ENCODE results near the gene SDS.

Gene SDS

GRCh38 chr12:113398346-113399290, 5.1 kb downstream of the SDS start:
- no peak for DNase-seq

DNA sequence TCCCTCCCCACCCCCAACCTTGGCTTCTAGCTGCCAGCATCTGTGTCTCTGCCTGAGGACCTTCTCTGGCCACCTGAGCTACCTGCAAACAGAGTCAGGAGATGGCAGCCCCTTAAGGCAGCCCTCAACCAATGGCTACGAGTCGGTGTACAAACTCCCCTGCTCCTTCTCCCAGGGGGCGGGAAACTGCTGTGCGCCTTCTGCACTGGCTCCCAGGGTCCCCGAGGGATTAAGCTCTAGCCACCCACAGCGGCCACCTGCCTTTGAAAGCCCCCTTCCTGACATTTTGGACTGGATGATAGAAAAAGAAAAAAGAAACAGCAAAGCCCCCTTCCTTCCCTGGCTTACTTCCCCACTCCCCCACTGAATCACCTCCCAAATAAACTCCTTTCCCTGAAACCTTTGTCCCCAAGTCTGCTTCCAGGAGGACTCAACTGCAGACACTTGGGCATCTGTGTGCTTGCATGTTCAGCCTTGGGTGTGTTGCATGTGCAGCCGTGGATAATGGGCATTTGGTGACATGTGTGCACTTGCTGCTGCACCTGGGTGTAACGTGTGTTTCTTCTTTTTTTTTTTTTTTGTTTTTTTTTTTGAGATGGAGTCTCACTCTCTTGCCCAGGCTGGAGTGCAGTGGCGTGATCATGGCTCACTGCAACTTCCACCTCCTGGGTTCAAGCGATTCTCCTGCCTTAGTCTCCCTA, 6.0 kb downstream of the SDS start:
- no peak for DNase-seq

- DNase-seq = no peak
These were observed 6.7 kb downstream of the SDS start for GRCh38 chr12:113396828-113397496.

GRCh38 chr12:113396200-113396599, 7.5 kb downstream of the SDS start:
- no peak for DNase-seq

DNA sequence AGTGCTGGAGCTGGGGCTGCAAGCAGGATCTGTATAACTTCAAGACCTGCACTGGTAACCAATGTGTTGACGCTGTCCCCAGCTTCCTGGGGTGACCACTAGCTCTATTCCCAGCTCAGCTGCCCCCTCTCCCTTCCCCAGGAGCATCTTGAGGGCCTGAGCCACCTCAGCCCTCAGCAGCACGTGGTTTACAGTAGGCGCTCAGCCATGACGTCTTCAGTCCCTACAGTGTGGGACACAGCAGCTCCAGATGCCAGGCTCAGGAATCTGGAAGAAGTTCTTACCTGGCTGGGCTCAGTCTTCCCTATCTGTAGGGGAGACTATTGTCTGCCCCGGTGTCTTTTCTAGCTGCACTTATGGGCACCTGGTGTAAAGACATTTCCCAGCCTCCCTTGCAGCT, 8.6 kb downstream of the SDS start:
- no peak for DNase-seq

DNA sequence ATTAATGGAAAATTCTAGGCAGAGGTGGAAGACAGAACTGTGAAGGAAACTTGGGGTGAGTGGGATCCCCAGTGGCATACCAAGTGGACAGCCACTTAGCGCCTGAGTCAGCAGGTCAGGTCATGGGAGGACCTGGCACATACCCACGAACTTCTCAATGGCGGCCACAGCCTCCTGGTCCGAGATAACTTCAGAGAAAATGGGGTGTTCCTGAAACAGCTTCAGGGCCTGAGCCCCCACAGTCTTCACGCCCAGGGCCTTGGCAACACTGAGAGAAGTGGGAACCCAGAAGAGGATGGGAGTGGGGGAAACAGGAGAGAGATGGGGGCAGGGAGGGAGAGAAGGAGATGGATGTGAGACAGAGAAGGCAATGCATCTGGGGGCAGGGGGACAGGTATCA, 9.9 kb downstream of the SDS start:
- DNase-seq = no peak

- DNase-seq = no peak
These were observed 10.6 kb downstream of the SDS start for GRCh38 chr12:113392988-113393579.

DNA sequence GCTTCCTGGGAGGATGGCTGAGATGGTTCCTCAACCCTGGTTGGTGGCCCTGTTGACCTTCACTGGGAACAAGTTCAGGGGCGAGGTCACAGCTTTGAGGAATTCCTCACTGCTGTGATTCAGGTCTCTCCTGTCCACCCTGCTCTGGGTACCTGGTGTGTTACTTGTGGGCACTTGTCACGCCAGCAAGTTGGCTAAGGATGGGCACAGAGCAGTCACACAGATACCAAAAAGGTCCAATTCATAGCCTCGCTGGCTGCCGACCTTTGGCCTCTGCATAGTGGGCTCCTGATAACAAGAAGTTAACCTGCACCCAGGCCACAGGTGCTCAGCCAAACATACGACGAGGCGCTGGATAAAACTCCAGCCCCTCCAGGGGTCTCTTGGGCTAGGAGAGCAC, 11.2 kb downstream of the SDS start:
- DNase-seq = no peak

- DNase-seq = no peak
These were observed 11.9 kb downstream of the SDS start for GRCh38 chr12:113391650-113392337.

- DNase-seq = no peak
These were observed 12.5 kb downstream of the SDS start for GRCh38 chr12:113391145-113391544.

DNA sequence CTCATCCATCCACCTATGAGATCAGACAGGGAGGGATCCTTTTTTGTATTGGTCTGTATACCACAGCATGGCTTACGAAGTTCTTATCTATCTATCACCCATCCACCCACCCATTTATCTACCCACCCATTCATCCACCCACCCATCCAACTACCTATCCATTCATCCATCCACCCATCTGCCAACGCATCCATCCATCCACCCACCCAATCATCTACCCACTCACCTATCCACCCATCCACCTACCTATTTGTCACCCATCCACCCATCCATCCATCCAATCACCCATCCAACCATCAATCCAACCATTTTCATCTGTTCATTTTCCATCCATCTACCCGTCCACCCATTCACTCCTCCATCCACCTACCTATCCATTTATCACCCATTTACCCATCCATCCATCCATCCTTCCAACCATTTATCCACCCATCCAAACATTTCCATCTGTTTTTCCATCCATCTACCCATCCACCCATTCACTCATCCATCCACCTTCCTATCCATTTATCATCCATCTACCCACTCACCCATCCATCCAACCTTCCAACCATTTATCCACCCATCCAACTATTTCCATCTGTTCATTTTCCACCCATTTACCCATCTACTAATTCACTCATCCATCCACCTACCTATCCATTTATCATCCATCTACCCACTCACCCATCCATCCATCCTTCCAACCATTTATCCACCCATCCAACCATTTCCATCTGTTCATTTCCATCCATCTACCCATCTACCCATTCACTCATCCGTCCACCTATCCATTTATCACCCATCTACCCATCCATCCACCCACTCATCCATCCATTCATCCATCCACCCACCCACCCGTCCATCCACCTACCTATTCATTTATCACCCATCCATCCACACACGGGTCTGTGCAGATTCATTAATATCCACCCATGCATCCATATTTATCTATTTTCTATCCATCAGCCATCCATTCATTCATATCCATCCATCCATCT, 13.3 kb downstream of the SDS start:
- no peak for DNase-seq

DNA sequence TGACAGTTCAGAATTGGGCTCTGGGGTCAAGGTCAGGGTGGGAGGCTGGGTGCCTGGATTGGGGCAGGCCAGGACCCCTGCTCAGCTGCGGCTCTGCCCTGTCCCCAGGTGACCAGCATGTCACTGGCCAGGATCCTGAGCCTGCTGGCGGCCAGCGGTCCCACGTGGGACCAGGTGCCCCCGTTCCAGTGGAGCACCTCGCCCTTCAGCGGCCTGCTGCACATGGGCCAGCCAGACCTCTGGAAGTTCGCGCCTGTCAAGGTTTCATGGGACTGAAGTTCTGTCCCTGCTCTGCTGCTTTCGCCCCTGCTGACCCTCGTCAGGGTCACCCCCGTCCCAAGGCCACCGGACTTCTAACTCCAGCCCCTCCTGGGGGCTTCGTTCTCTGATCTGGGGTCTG, 15.3 kb downstream of the SDS start:
- DNase-seq = no peak

DNA sequence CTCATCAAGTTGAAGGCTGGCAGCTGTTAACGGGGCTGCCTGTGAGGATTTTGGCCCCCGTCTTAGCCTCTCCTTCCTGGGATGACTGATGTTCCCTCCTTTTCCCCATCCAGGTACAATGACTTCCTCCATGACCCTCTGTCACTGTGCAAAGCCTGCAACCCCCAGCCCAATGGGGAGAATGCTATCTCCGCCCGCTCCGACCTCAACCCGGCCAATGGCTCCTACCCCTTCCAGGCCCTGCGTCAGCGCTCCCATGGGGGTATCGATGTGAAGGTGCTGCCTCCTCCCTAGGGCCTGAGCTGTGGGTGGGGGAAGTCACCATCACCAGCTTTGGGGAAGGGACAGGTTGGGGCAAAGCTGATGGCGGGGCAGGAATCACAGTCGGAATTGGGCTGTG, 16.1 kb downstream of the SDS start:
- DNase-seq = no peak

GRCh38 chr12:113386866-113387566, 16.7 kb downstream of the SDS start:
- DNase-seq = no peak

DNA sequence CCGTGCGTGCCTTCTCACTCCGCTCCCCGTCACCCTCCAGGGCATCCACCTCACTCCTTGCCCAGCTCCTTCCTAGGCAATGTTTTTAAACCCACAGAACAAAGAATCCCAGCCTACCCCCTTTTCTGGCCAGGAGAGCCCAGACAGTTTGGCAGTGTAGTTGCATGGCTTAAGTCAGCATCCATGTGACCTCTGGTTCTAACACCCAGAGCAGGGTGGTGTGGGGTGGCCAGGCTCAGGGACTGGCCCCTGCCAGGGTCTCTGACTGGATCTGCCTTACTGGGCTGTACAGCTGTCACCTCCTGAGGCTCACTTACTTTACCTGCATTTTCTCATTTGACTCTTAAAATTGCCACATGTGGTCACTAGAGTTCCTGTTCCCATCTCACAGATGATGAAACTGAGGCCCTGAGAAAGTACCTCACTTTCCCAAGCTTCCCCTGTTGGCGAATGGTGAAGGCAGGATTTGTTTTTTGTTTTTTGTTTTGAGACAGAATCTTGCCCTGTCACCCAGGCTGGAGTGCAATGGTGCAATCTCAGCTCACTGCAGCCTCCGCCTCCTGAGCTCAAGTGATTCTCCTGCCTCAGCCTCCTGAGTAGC, 18.3 kb downstream of the SDS start:
- DNase-seq = no peak

GRCh38 chr12:113384778-113385177, 18.9 kb downstream of the SDS start:
- no peak for DNase-seq

- DNase-seq = no peak
These were observed 21.5 kb downstream of the SDS start for GRCh38 chr12:113382206-113382605.

GRCh38 chr12:113381220-113381619, 22.5 kb downstream of the SDS start:
- no peak for DNase-seq

DNA sequence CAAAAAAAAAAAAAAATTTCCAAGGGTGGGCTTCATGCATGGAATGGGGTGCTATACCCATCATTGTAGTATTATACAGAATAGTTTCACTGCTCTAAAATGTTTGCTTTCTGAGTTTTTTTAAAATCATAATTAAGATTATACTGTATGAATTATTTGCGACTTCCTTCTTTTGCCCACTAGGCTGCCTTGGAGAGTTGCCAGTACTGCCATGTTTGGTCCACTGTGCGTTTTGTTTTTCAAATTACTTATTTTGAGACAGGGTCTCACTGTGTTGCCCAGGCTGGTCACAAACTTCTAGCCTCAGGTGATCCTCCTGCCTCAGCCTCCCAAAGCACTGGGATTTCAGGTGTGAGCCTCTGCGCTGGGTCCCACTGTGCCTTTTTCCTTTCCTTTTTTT, 25.4 kb downstream of the SDS start:
- DNase-seq = no peak

- DNase-seq = no peak
These were observed 28.8 kb downstream of the SDS start for GRCh38 chr12:113374823-113375428.

Measured in activated CD4-positive, alpha-beta T cell treated with anti-CD3 and anti-CD28 coated beads for 4 hours (primary cell).